Activated B cell treated with CpG ODN at 0.5 μM for 24 hours (primary cell): ENCODE measurements around the gene NF1. TPM values are rescaled to one million over a fixed set of nuclear protein-coding genes. Genes with fewer than 3 reads are reported as not detected.

Experiments used
- ATAC-seq: fragments of 200-7000 bp; cut with Tn5 transposase; one replicate; pipeline ENCODE4 v1.10.0; 2021; ENCODE audit warnings: low read depth, mild to moderate bottlenecking, moderate library complexity
- CTCF ChIA-PET: fragments of 350-600 bp; sonication (Branson Sonifier 250); formaldehyde crosslinking; loops from one replicate; lab custom pipeline; 2021; ENCODE audit warnings: antibody characterized with exemption; lab: Charles Lee
- POLR2A ChIA-PET: fragments of 350-600 bp; sonication (Branson Sonifier 250); formaldehyde crosslinking; loops from one replicate; lab custom pipeline; 2021; ENCODE audit warnings: antibody characterized with exemption; lab: Charles Lee
- DNase-seq: peaks from one replicate; pipeline ENCODE4 v3.0.0; 2022
- H3K27ac Mint-ChIP-seq: one replicate; pipeline ENCODE4 v1.8.0; 2020; ENCODE audit warnings: mixed read lengths
- H3K27me3 Mint-ChIP-seq: one replicate; pipeline ENCODE4 v1.8.0; 2021; ENCODE audit warnings: mixed read lengths
- H3K36me3 Mint-ChIP-seq: one replicate; pipeline ENCODE4 v1.8.0; 2021; ENCODE audit warnings: low read depth, mixed read lengths
- H3K4me1 Mint-ChIP-seq: one replicate; pipeline ENCODE4 v1.8.0; 2021; ENCODE audit warnings: mixed read lengths
- H3K4me3 Mint-ChIP-seq: one replicate; pipeline ENCODE4 v1.8.0; 2020; ENCODE audit warnings: mild to moderate bottlenecking, mixed read lengths
- H3K9me3 Mint-ChIP-seq: one replicate; pipeline ENCODE4 v1.8.0; 2020; ENCODE audit warnings: mixed read lengths
- intact Hi-C: fragments of 100-400 bp; cut with micrococcal nuclease; formaldehyde crosslinking; loops from one replicate; pipeline ENCODE4 v1.15.1; 2024
- total RNA-seq: library from RNA; stranded (reverse); gene quantifications from 2 replicates; pipeline ENCODE4 v1.2.3, GENCODE V29; 2022
- TF ChIP-seq, protein P1 (sequence below): fragments of 200-600 bp; IDR thresholded peaks from one replicate; pipeline ENCODE4 v1.8.0; 2022; ENCODE audit warnings: antibody characterized with exemption, mild to moderate bottlenecking

NF1 gene
- total RNA-seq, 1 donor from 2014 or later: 27.4 TPM

DNA sequence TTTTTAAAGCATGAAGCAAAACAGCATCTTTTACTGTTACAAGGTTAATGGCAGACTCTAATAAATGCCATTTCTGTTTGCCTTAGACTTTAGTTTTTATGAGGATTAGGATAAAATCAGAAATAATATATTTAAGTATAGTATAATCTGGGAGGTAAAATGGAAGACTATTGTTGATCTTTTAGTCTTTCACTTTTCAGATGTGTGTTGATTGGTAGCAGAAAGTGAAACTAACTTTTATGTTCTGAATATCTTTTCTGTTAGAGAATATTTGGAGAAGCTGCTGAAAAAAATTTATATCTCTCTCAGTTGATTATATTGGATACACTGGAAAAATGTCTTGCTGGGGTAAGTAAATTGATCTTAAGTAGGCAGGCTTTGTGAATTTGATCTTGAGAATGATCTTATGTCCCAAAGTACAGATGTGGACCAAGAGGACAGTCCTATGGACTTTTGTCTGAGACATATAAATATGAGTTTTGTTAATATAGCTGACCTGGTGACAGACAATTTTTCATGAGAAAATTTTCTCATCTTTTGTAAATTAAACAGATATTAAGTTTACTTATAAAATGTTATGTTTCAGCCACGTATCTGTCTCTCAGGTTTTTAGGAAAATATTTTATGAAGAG, 64.1 kb downstream of the NF1 start:
- Mint-ChIP-seq H3K4me1 (peaks cover 8% of the 10 kb centered on the region), H3K27me3 (no peaks in the 10 kb centered on the region), H3K36me3 (peaks cover 20% of the 10 kb centered on the region), H3K27ac (no peak overlapping the region), H3K9me3 (no peaks in the 10 kb centered on the region), H3K4me3 (no peak overlapping the region)
- ChIA-PET CTCF (no interaction called here), POLR2A (interaction anchor here (0.6 kb wide), 1 partner anchor 890 kb away, joined by 5 read pairs; no protein-coding TSS in a partner anchor)
- intact Hi-C loops: no loop called here
- ATAC-seq (no peak), DNase-seq (no peak)
- TF ChIP-seq, protein P1, sequence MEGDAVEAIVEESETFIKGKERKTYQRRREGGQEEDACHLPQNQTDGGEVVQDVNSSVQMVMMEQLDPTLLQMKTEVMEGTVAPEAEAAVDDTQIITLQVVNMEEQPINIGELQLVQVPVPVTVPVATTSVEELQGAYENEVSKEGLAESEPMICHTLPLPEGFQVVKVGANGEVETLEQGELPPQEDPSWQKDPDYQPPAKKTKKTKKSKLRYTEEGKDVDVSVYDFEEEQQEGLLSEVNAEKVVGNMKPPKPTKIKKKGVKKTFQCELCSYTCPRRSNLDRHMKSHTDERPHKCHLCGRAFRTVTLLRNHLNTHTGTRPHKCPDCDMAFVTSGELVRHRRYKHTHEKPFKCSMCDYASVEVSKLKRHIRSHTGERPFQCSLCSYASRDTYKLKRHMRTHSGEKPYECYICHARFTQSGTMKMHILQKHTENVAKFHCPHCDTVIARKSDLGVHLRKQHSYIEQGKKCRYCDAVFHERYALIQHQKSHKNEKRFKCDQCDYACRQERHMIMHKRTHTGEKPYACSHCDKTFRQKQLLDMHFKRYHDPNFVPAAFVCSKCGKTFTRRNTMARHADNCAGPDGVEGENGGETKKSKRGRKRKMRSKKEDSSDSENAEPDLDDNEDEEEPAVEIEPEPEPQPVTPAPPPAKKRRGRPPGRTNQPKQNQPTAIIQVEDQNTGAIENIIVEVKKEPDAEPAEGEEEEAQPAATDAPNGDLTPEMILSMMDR: no peak

DNA sequence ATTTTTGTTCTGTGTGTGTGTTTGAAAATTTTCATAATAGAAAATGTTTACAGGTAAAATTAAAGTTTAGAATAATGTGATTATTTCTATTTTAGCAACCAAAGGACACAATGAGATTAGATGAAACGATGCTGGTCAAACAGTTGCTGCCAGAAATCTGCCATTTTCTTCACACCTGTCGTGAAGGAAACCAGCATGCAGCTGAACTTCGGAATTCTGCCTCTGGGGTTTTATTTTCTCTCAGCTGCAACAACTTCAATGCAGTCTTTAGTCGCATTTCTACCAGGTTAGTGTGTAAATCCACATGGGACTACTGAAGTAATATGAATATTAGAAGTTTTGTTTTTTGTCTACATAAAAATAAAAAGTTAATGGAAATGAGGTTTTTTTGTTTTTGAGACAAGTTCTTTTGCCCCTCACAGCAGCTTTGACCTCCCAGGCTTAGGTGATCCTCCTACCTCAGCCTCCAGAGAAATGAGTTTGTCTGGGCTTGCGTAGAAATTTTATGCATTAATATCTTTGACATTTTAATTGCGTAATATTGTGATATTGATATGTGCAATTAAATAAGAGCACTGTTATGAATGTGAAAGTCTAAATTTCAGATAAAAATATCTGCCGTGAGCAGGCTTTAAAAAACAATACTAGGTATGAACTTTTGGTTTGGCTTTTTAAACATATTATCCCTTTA, 68.5 kb downstream of the NF1 start:
- no peaks in the 10 kb centered on the region for H3K27me3 Mint-ChIP-seq
- H3K27ac Mint-ChIP-seq: no peak overlapping the region
- no peak for DNase-seq
- H3K4me1 Mint-ChIP-seq: peaks cover 8% of the 10 kb centered on the region
- CTCF ChIA-PET: no interaction called here
- intact Hi-C loops: no loop called here
- no peak for ATAC-seq
- TF ChIP-seq, protein P1: no peak
- H3K36me3 Mint-ChIP-seq: peaks cover 12% of the 10 kb centered on the region
- no peaks in the 10 kb centered on the region for H3K9me3 Mint-ChIP-seq
- POLR2A ChIA-PET: no interaction called here
- no peak overlapping the region for H3K4me3 Mint-ChIP-seq

GRCh38 chr17:31167111-31167510, 72.3 kb downstream of the NF1 start:
- ATAC-seq: no peak

GRCh38 chr17:31171701-31172100, 76.9 kb downstream of the NF1 start:
- ChIA-PET POLR2A (no interaction called here), CTCF (no interaction called here)
- TF ChIP-seq, protein P1: no peak
- Mint-ChIP-seq H3K27me3 (no peaks in the 10 kb centered on the region), H3K4me3 (no peak overlapping the region), H3K36me3 (peaks cover under 1% of the 10 kb centered on the region), H3K9me3 (no peaks in the 10 kb centered on the region), H3K4me1 (no peaks in the 10 kb centered on the region), H3K27ac (no peak overlapping the region)
- no peak for ATAC-seq
- DNase-seq: no peak
- intact Hi-C loops: no loop called here

More at GRCh38 chr17:31167111-31167510, 72.3 kb downstream of the NF1 start:
- POLR2A ChIA-PET: no interaction called here
- peaks cover 11% of the 10 kb centered on the region for H3K36me3 Mint-ChIP-seq
- intact Hi-C loops: no loop called here
- DNase-seq: no peak
- H3K9me3 Mint-ChIP-seq: no peaks in the 10 kb centered on the region
- H3K4me3 Mint-ChIP-seq: no peak overlapping the region
- H3K4me1 Mint-ChIP-seq: no peaks in the 10 kb centered on the region
- CTCF ChIA-PET: no interaction called here
- H3K27ac Mint-ChIP-seq: no peak overlapping the region
- H3K27me3 Mint-ChIP-seq: no peaks in the 10 kb centered on the region
- TF ChIP-seq, protein P1: no peak

DNA sequence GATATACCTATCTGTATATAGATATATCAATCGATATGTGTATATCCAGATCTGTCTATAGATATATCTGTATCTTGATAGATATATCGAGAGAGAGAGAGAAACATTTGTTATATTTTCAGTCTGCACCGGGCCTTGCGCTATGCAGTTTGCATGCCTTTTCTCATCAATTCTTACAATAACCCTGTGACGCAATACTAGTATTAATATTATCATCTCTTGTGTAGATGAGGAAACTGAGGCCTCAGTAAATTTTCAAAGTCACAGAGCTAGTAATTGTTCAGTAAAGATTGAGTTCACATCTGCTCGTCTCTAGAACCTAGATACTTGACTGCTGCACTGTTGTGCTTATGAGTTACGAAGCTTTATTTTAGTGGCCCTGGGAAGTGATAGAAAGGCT, 77.6 kb downstream of the NF1 start:
- no peak for DNase-seq
- no peak for ATAC-seq
- TF ChIP-seq, protein P1: no peak
- no peaks in the 10 kb centered on the region for H3K27me3 Mint-ChIP-seq
- intact Hi-C loops: no loop called here
- ChIA-PET CTCF (no interaction called here), POLR2A (interaction anchor here (0.6 kb wide), 1 partner anchor 438 kb away, joined by 8 read pairs; no protein-coding TSS in a partner anchor)
- no peaks in the 10 kb centered on the region for H3K9me3 Mint-ChIP-seq
- no peak overlapping the region for H3K27ac Mint-ChIP-seq
- H3K4me3 Mint-ChIP-seq: no peak overlapping the region
- H3K36me3 Mint-ChIP-seq: peaks cover 2% of the 10 kb centered on the region
- no peaks in the 10 kb centered on the region for H3K4me1 Mint-ChIP-seq
